ENCODE data around the gene NELFA.

NELFA gene

DNA sequence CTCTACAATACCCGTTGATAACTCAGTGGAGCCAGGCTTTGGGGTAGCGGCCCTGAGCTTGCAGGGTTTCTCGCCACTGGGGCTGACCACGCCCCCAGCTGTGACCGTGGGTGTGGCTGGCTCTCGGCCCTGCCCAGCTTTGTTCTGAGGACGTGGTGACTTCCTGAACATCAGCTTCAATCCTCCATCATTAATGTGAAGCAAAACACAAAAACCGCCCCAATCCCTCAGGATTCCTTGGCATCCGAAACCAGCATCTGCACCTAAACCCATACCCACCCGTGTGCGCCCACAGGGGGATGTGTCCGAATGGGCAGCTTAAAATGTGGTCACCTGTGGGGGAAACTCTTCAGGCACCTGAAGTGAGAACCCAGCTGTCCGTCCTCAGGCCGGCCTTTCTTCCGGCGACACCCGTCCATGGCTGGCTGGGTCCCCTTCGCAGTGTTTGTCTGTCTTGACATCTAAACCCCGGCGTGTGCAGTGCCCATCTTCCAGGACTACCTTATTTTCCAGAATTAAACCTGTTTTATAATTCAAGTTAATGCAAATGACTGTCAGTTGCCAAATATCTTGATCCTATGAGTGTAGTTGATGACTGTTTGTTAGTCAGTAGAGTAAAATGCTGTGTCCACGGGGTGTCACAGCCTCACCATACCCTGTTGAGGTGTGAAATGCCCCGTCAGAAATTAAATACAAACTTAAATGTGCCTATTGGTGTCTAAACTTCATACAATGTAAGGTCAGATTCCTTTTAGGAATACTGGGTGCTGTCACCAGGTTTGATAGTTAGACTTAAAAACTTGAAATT is 27.3 kb downstream of the NELFA start:
- DNase-seq = no peak

GRCh38 chr4:1980561-1981041 is 28.2 kb downstream of the NELFA start:
- DNase-seq = no peak

DNA sequence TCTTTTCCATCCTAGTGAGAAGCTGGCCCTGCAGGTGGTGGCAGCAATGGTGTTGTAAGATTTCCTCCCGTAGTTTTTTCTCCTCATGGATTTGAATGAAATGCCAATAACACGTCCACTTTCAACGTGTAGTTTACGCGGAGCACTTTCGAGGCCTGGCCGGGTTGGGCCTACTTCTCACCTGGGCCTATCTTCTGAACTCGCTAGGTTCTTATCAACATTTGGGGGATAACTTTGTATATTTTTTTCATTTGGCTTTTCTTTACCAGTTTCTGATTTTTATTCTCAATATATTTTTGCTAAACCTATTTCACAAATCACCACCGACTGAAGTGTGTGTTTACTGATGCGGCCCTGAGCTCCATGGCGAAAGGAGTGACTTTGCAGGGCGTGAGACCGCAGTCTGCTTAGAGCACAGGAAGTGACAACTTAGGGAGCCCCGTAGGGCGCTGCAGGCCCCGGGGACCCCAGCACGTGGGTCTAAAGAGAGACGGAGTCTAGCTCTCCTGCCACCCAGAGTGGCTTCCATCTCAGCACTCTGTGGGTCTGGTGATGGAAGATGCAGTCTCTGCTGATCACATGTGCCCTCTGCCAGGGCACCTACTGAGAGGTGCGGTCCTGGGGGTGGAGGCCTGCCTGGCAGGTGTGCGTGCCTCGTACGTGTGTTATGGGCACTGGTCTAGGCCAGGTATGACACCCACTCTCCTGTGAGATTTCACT is 29.1 kb downstream of the NELFA start:
- DNase-seq = no peak

GRCh38 chr4:1978741-1979476 is 29.9 kb downstream of the NELFA start:
- DNase-seq = no peak

- no peak for DNase-seq
Measured at GRCh38 chr4:1978226-1978625, 30.5 kb downstream of the NELFA start.

DNA sequence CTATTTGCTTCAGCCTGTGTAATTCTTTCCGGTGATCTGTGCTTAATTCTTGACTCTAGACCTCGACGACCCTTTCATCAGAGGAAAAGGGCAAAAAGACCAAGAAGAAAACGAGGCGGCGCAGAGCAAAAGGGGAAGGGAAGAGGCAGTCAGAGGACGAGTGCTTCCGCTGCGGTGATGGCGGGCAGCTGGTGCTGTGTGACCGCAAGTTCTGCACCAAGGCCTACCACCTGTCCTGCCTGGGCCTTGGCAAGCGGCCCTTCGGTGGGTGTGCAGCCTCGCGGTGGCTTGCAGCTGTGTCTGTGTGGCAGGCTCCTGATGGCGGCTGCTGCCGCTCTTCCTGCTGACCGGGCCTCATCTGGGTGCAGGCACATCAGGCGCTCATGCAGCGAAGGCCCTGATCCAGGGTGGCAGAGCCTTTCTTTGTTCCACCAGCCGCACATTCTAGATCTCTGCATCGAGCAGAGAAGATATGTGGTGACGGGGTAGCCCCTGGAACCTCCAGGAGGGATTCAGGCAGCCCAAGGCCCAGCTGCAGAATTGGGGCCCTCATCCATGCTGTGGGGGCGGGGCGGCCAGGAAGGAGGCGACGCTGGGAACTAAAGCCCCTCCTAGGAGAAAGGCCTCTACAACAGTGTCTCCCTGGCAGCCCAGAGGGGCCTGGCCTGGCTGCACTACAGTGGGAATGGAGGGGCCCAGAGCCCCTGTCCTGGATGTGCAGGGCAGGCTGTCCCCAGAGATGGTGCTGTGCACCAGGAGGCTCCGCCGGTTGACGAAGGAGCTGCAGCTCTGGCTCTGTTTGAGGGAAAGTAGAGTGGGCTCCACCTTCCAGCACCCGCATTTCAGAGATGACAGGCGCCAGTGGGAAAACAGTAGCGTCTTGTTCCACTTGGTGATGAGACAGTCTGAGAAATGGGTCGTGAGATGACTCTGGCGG is 32.1 kb downstream of the NELFA start:
- DNase-seq = no peak

- no peak for DNase-seq
Measured at GRCh38 chr4:1975880-1976279, 32.9 kb downstream of the NELFA start.

- DNase-seq = no peak
Measured at GRCh38 chr4:1975391-1975801, 33.4 kb downstream of the NELFA start.

GRCh38 chr4:1974840-1975239 is 33.9 kb downstream of the NELFA start:
- DNase-seq = no peak

GRCh38 chr4:1973661-1974060 is 35.1 kb downstream of the NELFA start:
- no peak for DNase-seq

DNA sequence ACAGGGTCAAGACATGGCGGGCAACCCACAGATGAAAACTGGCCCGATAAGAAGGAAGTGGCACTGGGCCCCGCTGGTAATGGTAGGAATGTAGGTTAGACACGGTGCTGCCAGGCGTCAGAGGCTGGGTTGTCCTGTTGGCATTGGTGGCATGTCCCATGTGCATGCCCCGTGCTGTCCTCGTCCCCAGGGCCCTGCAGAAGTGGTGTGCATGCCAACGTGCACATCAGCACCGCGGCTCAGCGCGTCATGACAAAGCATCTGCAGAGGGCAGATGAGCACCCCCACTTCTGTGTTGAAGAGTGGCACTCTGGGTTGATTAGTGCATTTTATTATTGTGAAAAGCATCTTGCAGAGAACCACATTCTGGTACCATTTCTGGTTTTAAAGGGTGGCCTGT is 35.6 kb downstream of the NELFA start:
- no peak for DNase-seq

DNA sequence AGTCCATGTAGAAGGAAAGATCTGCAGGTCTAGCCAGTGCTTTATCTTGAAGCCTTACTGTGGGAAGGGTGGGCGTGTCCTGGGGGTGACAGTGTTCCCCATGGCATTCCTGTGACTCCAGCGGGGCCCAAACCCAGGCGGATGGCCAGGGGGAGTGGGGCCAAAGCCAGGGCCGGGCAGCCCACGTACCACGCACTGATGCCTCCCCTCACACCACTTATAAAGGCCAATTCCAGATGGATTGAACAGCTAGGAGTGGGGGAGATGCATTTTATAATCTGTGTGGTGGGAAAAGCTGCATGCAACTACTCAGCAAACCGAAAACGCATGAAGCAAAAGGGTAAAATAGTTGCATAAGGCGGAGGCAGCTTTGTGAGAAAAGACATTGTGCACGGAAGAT is 36.4 kb downstream of the NELFA start:
- DNase-seq = no peak

DNA sequence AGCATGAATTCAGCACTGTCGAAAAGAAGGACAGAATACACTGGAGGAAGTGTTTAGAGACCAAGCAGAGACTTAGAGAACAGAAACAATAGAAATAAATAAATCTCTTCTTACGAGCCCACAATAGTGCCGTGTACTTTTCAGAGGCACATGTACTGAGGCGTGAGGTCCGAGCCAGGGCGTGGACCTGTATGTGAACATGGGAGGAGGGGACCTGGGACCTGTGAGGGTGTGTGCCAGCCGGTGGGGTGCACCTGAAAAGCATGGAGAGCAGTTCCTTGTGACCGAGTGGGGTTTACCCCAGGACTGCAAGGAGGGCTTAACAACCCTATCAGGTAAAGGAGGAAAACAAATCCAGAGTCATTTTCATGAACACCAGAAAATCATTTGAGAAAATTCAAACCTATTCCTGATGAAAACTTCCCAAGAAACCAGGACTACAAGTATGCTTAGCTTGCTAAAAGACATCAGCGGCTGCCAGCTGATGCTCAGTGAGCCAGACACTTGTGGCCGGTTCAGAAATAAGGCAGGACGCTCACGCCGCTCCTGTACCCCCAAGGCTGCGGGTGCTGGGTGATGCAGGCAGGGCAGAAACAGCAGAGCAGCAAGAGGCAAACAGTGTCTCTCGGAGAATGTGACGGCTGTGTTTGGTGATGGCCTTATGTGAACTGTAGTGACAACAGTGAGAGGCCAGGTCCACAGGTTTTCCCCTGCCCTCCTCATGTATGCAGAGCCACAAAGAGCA is 37.1 kb downstream of the NELFA start:
- no peak for DNase-seq

DNA sequence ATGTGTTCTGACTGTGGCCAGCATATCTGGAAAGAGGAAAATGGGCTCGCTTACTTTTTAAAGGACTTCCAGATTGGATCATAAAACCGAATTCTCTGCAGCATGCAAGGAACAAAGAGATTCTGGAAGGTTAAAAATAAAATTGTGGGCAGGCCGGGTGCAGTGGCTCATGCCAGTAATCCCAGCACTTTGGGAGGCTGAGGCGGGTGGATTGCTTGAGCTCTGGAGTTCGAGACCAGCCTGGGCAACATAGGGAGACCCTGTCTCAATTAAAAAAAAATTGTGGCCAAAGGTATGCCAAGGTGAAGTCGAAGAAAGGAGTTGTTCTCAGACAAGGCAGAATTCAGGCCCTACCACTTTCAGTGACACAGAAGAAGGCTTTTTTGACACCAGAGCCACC is 37.8 kb downstream of the NELFA start:
- no peak for DNase-seq

DNA sequence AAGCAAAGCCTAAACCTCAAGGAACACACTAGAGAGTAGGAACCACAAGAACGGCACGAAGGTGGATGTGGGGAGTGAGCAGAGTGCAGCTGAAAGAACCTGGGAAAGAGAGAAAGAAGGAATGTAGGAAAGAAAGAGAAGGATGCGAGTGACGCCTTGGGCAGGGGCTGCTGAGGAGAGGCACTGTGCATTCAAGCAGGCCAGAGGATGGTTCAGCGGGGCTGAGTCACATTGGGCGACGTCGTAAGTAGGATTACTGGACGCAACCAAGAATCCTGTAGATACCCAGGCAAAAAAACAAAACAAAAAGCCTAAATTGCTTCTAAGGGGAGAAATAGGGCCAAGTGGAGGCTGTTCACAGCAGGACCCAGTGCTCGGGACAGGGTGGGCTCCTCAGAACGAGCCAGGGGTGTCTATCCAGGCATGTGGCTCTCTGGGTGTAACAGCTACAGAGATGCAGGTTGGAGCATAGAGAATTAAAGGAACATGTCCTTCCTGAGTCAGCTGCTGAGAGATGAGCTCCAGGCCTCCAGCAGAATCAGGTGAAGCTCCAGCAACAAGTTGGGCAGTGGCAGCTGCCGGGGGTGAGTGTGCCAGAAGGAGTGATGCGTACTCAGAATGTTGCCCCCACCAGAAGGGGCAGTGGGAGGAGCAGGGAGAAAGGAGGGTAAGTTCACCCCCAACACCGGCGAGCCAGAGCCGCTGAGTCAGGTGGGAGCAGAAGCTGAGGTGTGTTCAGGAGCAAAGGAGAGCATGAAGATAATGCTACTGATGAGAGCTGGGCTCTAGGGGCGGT is 38.6 kb downstream of the NELFA start:
- DNase-seq = no peak

DNA sequence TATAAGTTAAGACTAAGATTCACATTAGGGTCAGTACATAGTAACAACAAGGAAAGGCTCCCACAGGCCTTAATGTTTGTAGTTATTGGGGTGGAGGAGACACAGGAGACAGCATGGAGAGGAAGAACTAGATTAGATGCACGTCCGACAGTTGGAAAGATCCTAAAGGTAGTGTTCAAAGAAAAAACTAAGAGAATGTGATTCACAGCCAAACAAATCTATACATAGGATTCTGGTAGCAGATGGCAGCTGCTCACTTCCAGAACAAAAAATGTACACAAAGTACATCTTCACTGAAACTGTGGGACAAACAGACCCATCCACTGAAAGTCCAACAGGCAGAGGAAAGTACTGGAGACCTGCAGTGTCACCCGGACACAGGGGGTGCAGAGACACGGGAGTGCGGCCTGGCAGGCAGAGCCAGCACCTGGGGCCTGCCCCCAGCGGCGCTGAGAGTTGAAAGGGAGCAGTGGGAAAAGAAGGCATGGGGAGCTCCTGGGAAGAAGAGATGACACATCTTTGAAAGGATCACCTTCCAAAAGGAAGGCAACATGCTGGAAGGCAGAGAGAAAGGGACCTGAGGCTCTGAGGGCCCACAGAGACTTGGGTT is 40.0 kb downstream of the NELFA start:
- no peak for DNase-seq

GRCh38 chr4:1967512-1968149 is 41.1 kb downstream of the NELFA start:
- DNase-seq = no peak

- no peak for DNase-seq
Measured at GRCh38 chr4:1964971-1965370, 43.8 kb downstream of the NELFA start.

- DNase-seq = no peak
Measured at GRCh38 chr4:1964443-1964842, 44.3 kb downstream of the NELFA start.

DNA sequence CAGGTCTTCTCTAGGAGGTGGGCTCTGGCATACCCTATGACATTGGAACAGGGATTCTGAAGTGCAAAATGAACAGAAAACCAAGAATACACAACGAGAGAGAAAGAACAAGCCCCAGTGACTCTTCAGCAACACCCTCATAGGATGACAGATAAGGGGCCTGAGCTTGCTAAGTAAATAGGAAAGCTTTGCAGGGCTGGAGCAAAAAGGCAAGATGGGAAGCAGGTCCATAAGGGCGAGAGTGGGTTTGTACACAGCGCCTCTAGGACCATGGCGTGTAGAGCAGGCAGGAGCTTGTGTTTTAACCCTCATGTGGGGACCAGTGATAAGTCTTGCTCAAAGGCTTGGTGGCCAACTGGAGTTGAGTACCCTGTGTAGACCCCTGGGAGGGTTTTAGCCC is 45.8 kb downstream of the NELFA start:
- DNase-seq = no peak

Measured in NCI-H446 (cell line).